Neural cell (in vitro differentiated cells): ENCODE data around the gene PTPRC.

Experiments used
- EP300 ChIP-seq: fragments of 450-650 bp; conservative IDR thresholded peaks from 2 replicates; pipeline ENCODE4 v1.6.1; 2014; ENCODE audit warnings: antibody characterized with exemption, mild to moderate bottlenecking, moderate library complexity; ENCODE audit not compliant: poor library complexity, severe bottlenecking
- EZH2 ChIP-seq: fragments of 200-600, 300-800 bp; shearing (Covaris generic), sonication (generic); IDR thresholded peaks from 2 replicates; pipeline ENCODE4 v1.6.1; 2014; ENCODE audit warnings: antibody characterized with exemption, low read length, borderline replicate concordance, mild to moderate bottlenecking; ENCODE audit not compliant: insufficient read depth, poor library complexity, severe bottlenecking
- MXI1 ChIP-seq: fragments of 450-650 bp; conservative IDR thresholded peaks from 2 replicates; pipeline ENCODE4 v1.6.1; 2014; ENCODE audit warnings: antibody characterized with exemption, mild to moderate bottlenecking; ENCODE audit not compliant: poor library complexity, severe bottlenecking
- POLR2AphosphoS5 ChIP-seq: IDR thresholded peaks from 2 replicates; pipeline ENCODE4 v1.6.1; 2012
- RAD21 ChIP-seq: fragments of 450-650 bp; conservative IDR thresholded peaks from 2 replicates; pipeline ENCODE4 v1.6.1; 2014; ENCODE audit warnings: antibody characterized with exemption, mild to moderate bottlenecking, moderate library complexity
- TAF1 ChIP-seq: IDR thresholded peaks from 2 replicates; pipeline ENCODE4 v1.6.1; 2012; ENCODE audit warnings: low read depth
- TF ChIP-seq, protein P1 (sequence below): fragments of 450-650 bp; IDR thresholded peaks from 2 replicates; pipeline ENCODE4 v1.5.1; 2014; ENCODE audit warnings: antibody characterized with exemption, mild to moderate bottlenecking, moderate library complexity; ENCODE audit not compliant: poor library complexity, severe bottlenecking

DNA sequence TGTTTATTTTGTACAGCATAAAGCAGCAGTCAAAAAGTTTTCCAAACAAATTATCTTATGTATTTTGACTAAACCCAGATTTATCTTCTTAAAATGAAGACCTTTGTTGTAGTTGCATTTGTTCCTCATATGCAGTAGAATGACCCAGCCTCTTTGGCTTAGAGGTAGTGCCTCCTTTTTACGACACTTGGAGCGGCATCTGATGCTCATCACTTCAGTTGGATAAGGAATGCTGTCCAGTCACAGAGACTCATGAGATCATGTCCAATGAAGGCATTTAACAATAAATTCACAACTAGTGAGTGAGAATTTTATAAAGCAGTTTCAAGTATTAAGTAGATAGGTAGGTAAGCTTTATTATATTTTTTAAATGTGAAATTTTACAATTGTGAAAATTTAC lies 35.2 kb downstream of the PTPRC start:
- TF ChIP-seq, protein P1, sequence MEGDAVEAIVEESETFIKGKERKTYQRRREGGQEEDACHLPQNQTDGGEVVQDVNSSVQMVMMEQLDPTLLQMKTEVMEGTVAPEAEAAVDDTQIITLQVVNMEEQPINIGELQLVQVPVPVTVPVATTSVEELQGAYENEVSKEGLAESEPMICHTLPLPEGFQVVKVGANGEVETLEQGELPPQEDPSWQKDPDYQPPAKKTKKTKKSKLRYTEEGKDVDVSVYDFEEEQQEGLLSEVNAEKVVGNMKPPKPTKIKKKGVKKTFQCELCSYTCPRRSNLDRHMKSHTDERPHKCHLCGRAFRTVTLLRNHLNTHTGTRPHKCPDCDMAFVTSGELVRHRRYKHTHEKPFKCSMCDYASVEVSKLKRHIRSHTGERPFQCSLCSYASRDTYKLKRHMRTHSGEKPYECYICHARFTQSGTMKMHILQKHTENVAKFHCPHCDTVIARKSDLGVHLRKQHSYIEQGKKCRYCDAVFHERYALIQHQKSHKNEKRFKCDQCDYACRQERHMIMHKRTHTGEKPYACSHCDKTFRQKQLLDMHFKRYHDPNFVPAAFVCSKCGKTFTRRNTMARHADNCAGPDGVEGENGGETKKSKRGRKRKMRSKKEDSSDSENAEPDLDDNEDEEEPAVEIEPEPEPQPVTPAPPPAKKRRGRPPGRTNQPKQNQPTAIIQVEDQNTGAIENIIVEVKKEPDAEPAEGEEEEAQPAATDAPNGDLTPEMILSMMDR: no peak
- TF ChIP-seq TAF1 (no peak), EZH2 (no peak), EP300 (no peak), MXI1 (no peak), POLR2AphosphoS5 (no peak), RAD21 (no peak)
